HG02981 (cell line): ENCODE data around the gene SHC2.
"Not testable (repeated sequence)": the region's sequence is repeated elsewhere in the genome, so short reads cannot be mapped to it uniquely, and the experiment has no call there.

Experiments
- ATAC-seq: cut with Tn5 transposase; IDR thresholded peaks from one replicate; pipeline ENCODE4 v1.9.1; 2021; ENCODE audit warnings: mild to moderate bottlenecking, moderate library complexity; ENCODE audit not compliant: unreplicated experiment

The SHC2 gene

GRCh38 chr19:470701-471100 lies 9.9 kb upstream of the SHC2 start:
- no peak for ATAC-seq

DNA sequence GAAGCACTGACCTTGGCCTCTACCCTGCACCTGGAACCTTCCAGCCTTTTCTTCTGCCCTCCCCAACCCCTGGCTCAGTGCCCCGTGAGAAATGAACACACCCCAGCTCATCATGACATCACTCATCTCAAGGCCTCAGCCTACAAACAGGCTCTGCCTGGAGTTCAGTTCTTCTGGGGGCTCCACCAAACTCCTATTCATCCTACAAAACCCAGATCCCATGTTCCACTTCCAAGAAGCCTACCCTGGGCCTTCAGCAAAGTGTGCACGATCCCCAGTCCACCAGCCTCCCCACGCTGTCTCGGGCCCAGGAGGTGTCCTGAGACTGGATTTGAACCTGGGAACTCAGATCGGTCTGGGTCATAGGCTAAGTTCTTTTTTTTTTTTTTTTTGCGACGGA lies 9.0 kb upstream of the SHC2 start:
- no peak for ATAC-seq

GRCh38 chr19:468587-469256 lies 7.9 kb upstream of the SHC2 start:
- ATAC-seq = no peak

GRCh38 chr19:467554-467953 lies 6.7 kb upstream of the SHC2 start:
- no peak for ATAC-seq

DNA sequence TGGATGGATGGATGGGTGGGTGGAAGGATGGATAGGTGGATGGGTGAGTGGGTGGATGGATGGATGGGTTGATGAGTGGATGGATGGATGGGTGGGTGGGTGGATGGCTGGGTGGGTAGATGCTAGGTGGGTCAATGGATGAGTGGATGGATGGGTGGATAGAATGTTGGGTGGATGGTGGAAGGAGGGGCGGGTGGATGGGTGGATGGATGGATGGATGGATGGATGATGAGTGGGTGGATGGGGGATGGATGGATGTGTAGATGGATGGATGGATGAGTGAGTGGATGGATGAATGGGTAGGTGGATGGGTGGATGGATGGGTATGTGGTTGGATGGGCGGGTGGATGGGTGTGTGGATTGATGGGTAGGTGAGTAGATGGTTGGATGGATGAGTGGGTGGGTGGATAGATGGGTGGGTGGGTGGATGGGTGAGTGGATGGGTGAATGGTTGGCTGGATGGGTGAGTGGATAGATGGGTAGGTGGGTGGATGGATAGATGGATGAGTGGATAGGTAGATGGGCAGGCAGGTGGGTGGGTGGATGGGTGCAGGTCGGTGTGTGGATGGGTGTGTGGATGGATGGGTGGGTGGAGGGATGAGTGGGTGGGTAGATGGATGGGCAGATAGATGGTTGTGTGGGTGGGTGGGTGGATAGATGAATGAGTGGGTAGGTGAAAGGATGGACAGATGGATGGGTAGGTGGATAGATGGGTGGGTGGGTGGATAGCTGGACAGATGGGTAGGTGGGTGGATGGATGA lies 4.4 kb upstream of the SHC2 start:
- ATAC-seq = no peak

- no peak for ATAC-seq
These were observed 3.3 kb upstream of the SHC2 start for GRCh38 chr19:464208-464545.

- ATAC-seq = no peak
These were observed 2.8 kb upstream of the SHC2 start for GRCh38 chr19:463483-464207.

- no peak for ATAC-seq
These were observed 1.1 kb upstream of the SHC2 start for GRCh38 chr19:461721-462551.

DNA sequence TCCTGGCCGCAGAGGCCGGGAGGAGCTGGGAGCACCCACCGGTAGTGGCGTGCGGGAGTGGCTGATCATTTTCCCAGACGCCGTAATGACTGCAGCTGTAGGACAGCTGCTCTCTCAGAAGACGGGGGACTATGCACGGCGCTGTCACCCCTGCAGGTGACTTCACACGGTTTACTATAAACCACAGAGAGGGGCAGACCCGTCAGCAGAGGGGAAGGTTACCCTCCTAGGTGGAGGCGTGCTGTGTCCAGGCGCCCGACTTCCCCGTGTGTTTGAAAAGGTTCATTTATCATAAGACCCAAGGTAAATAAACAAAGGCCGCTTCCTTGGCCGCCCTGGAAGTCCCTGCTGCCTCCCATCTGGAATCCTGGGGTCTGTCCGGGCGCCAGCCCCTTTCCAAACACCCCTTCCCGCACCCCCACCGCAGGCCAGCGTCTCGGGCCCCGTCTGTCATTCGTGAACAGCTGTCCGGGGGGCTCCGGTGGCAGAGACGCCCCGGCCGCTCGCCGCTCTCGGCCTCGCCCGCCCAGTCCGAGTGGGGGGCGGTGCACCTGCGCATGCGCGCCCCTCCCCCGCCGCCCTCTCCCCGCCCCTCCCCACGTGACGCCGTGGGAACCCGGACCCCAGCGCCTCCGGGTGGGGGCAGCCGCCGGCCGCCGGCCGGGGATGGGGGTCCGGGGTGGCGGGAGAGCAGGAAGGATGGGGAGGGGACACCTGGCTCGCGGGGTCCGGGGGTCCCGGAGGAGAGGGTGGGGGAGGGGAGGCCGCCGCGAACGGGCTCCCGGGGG lies 915 bp downstream of the SHC2 start:
- no peak for ATAC-seq

DNA sequence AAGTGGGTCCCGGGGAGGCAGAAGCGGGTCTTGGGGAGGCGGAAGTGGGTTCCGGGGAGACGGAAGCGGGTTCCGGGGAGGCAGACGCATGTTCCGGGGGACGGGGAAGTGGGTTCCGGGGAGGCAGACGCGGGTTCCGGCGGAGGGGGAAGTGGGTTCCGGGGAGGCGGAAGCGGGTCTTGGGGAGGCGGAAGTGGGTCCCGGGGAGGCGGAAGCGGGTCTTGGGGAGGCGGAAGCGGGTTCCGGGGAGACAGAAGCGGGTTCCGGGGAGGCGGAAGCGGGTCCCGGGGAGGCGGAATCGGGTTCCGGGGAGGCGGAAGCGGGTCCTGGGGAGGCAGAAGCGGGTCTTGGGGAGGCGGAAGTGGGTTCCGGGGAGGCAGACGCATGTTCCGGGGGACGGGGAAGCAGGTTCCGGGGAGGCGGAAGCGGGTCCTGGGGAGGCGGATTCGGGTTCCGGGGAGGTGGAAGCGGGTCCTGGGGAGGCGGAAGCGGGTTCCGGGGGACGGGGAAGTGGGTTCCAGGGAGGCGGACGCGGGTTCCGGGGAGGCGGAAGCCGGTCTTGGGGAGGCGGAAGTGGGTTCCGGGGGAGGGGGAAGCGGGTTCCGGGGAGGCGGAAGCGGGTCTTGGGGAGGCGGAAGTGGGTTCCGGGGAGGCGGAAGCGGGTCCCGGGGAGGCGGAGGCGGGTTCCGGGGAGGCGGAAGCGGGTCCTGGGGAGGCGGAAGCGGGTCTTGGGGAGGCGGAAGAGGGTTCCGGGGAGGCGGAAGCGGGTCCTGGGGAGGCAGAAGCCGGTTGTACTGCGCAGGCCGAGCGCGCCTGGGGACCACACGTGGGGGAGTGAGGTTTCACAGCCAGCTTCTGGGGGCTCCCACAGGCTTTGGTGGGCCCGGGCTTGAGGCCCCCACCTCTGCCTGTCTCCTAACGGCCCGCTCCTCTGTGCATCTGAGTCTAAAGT lies 2.5 kb downstream of the SHC2 start:
- no peak for ATAC-seq

- no peak for ATAC-seq
These were observed 3.2 kb downstream of the SHC2 start for GRCh38 chr19:457636-458035.

GRCh38 chr19:456547-457110 lies 4.2 kb downstream of the SHC2 start:
- ATAC-seq = no peak

DNA sequence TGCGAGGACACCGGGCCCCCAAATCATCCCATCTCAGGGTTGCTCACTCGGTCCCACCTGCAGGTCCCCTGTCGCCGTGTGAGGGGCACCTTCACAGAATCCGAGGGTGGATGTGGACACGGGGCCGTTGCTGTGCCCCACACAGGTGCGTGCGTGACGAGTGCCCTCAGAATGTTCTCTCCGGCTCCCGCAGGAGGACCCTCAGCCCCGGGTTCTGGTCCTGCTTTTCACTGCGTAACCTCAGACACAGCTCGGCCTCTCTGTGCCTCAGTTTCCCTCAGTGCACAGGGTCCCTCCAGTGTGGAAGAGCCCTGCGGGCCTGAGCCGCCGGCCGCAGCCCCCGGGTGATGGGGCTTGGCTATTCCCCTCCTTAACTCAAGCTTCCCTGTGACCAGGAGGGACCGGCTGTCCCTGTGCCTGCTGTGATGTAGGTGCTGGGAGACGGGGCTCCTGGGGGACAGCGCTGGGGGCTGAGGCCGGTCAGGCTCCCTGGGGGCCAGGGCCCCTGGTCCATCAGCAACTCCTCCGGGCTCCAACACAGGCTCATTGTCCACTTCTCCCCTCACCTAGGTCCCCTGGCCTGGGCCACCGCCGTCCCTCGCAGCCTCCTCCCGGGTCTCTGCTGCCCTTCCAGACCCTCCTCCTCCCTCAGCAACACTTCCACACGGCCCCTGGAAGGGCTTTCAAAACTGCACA lies 4.8 kb downstream of the SHC2 start:
- no peak for ATAC-seq

DNA sequence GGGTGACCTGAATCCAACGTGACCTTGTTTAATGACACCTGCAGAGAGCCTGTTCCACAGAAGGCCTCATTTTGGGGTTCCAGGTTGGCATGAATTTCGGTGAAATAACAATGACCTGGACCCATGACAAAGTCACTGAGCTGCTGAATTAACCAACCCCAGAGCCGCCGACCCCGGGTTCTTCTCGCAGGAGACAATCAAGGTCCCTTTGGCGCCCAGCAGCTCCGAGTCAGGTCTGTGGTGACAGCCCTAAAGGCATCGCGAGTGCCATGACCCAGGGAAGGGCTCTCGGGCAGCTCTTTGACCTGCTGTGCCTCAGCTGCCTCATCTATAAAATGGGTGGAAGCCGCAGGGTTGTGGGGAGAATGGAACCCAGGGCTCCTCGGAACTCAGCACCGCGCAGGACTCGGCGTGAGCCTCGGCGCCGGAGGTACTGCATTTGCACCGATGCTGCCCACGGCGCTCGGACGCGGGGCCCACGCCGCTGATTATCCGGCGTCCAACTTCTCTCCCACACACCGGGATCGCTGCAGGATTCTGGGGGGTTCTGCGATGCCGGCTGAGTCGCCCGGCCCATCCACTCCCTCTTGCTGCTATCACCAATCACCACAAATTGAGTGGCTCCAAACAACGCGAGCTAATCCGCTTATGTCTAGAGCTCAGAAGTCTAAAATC lies 5.7 kb downstream of the SHC2 start:
- no peak for ATAC-seq

DNA sequence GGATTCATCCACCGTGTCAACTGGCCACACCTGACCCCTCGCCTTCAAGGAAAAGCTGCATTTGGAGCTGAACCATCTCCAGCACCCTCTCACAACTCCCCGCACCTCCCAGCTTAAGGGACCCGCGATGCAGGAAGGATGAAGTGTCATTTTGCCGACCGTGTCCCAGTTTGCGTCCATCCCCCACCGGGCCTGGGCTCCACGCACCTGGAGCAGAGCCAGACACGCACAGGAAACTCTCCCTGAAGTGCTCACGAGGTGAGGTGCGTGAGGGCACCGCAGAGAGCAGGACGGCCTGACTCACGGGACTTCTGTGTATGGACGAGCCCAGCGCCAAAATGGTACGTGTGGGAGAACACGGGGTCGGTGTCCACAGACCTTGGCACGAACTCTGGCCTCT lies 7.2 kb downstream of the SHC2 start:
- no peak for ATAC-seq

GRCh38 chr19:452829-453228 lies 8.0 kb downstream of the SHC2 start:
- ATAC-seq = no peak

DNA sequence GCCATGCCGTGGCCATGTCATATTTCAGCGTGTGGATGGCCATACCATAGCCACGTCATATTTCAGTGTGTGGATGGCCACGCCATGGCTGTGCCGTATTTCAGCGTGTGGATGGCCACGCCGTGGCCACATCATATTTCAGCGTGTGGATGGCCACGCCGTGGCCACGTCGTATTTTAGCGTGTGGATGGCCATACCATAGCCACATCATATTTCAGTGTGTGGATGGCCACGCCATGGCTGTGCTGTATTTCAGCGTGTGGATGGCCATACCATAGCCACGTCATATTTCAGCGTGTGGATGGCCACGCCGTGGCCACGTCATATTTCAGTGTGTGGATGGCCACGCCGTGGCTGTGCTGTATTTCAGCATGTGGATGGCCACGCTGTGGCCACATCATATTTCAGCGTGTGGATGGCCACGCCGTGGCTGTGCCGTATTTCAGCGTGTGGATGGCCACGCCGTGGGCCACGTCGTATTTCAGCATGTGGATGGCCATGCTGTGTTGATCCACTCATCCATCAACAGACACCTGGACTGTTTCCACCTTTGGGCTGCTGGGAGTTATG lies 9.8 kb downstream of the SHC2 start:
- not testable (repeated sequence) for ATAC-seq

- ATAC-seq = no peak
These were observed 10.9 kb downstream of the SHC2 start for GRCh38 chr19:449916-450315.
